ENCODE results near the gene CAMSAP1.

CAMSAP1 gene

GRCh38 chr9:135764731-135765130, 142.6 kb downstream of the CAMSAP1 start:
- Histone ChIP-seq H4K91ac (ENCODE audit: low read length) (no peak overlapping the region), H2BK15ac (ENCODE audit: low read depth, poor library complexity, severe bottlenecking) (no peak overlapping the region), H3K4ac (ENCODE audit: low read depth in 1 of 2, low read length in 2 of 2) (no peak overlapping the region), H2AK5ac (ENCODE audit: low read length, severe bottlenecking) (no peak overlapping the region), H3K14ac (ENCODE audit: low read length in 2 of 2) (no peak overlapping the region), H3K27ac (ENCODE audit: low read length, poor library complexity, severe bottlenecking) (no peak overlapping the region), H3K23ac (ENCODE audit: low read length in 2 of 2) (no peak overlapping the region), H3K4me1 (ENCODE audit: control insufficient read depth, insufficient read depth, low read depth, low read length) (no peaks in the 10 kb centered on the region), H3K79me1 (replicated peaks; ENCODE audit: low read length, poor library complexity, severe bottlenecking) (no peaks in the 10 kb centered on the region), H3K4me2 (ENCODE audit: low read length, poor library complexity, severe bottlenecking) (no peak overlapping the region), H2AFZ (ENCODE audit: low read depth, low read length) (no peak overlapping the region), H3K9me3 (ENCODE audit: control insufficient read depth, low read length) (peaks cover 9% of the 10 kb centered on the region), H2BK12ac (ENCODE audit: low read length in 2 of 2) (no peak overlapping the region), H3K36me3 (ENCODE audit: control insufficient read depth in 1 of 2, insufficient read depth in 2 of 2, low read depth in 1 of 2, low read length in 2 of 2) (no peaks in the 10 kb centered on the region), H4K8ac (ENCODE audit: low read length) (no peak overlapping the region), H3K9ac (ENCODE audit: low read length) (no peak overlapping the region), H3K18ac (ENCODE audit: low read depth in 1 of 2, low read length in 2 of 2) (no peak overlapping the region), H2BK120ac (ENCODE audit: low read depth, low read length) (no peak overlapping the region), H3K27me3 (ENCODE audit: control insufficient read depth in 1 of 2, insufficient read depth in 1 of 2, low read length in 2 of 2) (peaks cover 0 to 3% of the 10 kb centered on the region in 2 experiments), H3K4me3 (ENCODE audit: insufficient read depth in 1 of 2, low read depth in 1 of 2, low read length in 2 of 2) (no peak overlapping the region), H2BK5ac (ENCODE audit: low read depth, low read length, poor library complexity, severe bottlenecking) (no peak overlapping the region)
- 92% methylated on average over 19 of the region's 19 CpGs for WGBS
- DNase-seq, result no peak

- H2BK120ac ChIP-seq (ENCODE audit: low read depth, low read length), result no peak overlapping the region
- no peak overlapping the region for H3K4me3 ChIP-seq (ENCODE audit: insufficient read depth in 1 of 2, low read depth in 1 of 2, low read length in 2 of 2)
- no peak overlapping the region for H4K8ac ChIP-seq (ENCODE audit: low read length)
- H3K36me3 ChIP-seq (ENCODE audit: control insufficient read depth in 1 of 2, insufficient read depth in 2 of 2, low read depth in 1 of 2, low read length in 2 of 2), result no peaks in the 10 kb centered on the region
- no peak overlapping the region for H2BK5ac ChIP-seq (ENCODE audit: low read depth, low read length, poor library complexity, severe bottlenecking)
- H3K9me3 ChIP-seq (ENCODE audit: control insufficient read depth, low read length), result peaks cover 9% of the 10 kb centered on the region
- no peak overlapping the region for H3K18ac ChIP-seq (ENCODE audit: low read depth in 1 of 2, low read length in 2 of 2)
- no peak for DNase-seq
- no peak overlapping the region for H2AK5ac ChIP-seq (ENCODE audit: low read length, severe bottlenecking)
- H3K23ac ChIP-seq (ENCODE audit: low read length in 2 of 2), result no peak overlapping the region
- no peak overlapping the region for H3K4ac ChIP-seq (ENCODE audit: low read depth in 1 of 2, low read length in 2 of 2)
- H2BK15ac ChIP-seq (ENCODE audit: low read depth, poor library complexity, severe bottlenecking), result no peak overlapping the region
- H3K9ac ChIP-seq (ENCODE audit: low read length), result no peak overlapping the region
- no peak overlapping the region for H2AFZ ChIP-seq (ENCODE audit: low read depth, low read length)
- no peaks in the 10 kb centered on the region for H3K4me1 ChIP-seq (ENCODE audit: control insufficient read depth, insufficient read depth, low read depth, low read length)
- H4K91ac ChIP-seq (ENCODE audit: low read length), result no peak overlapping the region
- WGBS, result 87% methylated on average over 24 of the region's 24 CpGs
- no peaks in the 10 kb centered on the region for H3K79me1 ChIP-seq (replicated peaks; ENCODE audit: low read length, poor library complexity, severe bottlenecking)
- no peak overlapping the region for H3K4me2 ChIP-seq (ENCODE audit: low read length, poor library complexity, severe bottlenecking)
- H2BK12ac ChIP-seq (ENCODE audit: low read length in 2 of 2), result no peak overlapping the region
- H3K27me3 ChIP-seq (ENCODE audit: control insufficient read depth in 1 of 2, insufficient read depth in 1 of 2, low read length in 2 of 2), result peaks cover 0 to 3% of the 10 kb centered on the region in 2 experiments
- no peak overlapping the region for H3K14ac ChIP-seq (ENCODE audit: low read length in 2 of 2)
- H3K27ac ChIP-seq (ENCODE audit: low read length, poor library complexity, severe bottlenecking), result no peak overlapping the region
Observed at GRCh38 chr9:135763716-135764446, 143.5 kb downstream of the CAMSAP1 start.

DNA sequence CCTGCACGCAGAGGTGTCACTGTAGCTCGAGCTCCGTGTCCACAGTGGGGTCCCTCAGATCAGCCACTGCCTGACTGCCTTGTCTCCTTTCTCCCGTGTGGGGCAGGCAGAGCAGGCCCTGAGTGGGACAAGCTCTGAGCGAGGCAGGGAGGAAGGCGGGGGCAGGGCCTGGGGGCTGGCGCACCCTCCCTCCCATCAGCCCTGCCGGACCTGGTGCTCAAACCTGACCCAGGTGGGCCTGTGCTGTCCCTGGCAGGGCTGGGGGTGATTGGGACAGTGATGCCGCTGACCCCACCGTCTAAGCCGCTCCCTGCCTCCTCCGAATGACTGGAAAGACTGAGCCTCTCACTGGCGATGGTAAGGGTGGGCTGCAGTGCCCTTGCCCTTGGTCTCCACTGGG, 144.4 kb downstream of the CAMSAP1 start:
- Histone ChIP-seq H3K14ac (ENCODE audit: low read length in 2 of 2) (no peak overlapping the region), H3K4ac (ENCODE audit: low read depth in 1 of 2, low read length in 2 of 2) (no peak overlapping the region), H2BK120ac (ENCODE audit: low read depth, low read length) (no peak overlapping the region), H3K18ac (ENCODE audit: low read depth in 1 of 2, low read length in 2 of 2) (no peak overlapping the region), H2BK5ac (ENCODE audit: low read depth, low read length, poor library complexity, severe bottlenecking) (no peak overlapping the region), H3K23ac (ENCODE audit: low read length in 2 of 2) (no peak overlapping the region), H3K36me3 (ENCODE audit: control insufficient read depth in 1 of 2, insufficient read depth in 2 of 2, low read depth in 1 of 2, low read length in 2 of 2) (no peaks in the 10 kb centered on the region), H3K4me2 (ENCODE audit: low read length, poor library complexity, severe bottlenecking) (no peak overlapping the region), H2BK15ac (ENCODE audit: low read depth, poor library complexity, severe bottlenecking) (no peak overlapping the region), H4K8ac (ENCODE audit: low read length) (no peak overlapping the region), H3K9me3 (ENCODE audit: control insufficient read depth, low read length) (peaks cover 9% of the 10 kb centered on the region), H2AFZ (ENCODE audit: low read depth, low read length) (no peak overlapping the region), H2AK5ac (ENCODE audit: low read length, severe bottlenecking) (no peak overlapping the region), H3K9ac (ENCODE audit: low read length) (no peak overlapping the region), H3K4me1 (ENCODE audit: control insufficient read depth, insufficient read depth, low read depth, low read length) (no peaks in the 10 kb centered on the region), H2BK12ac (ENCODE audit: low read length in 2 of 2) (no peak overlapping the region), H3K27me3 (ENCODE audit: control insufficient read depth in 1 of 2, insufficient read depth in 1 of 2, low read length in 2 of 2) (peaks cover 0 to 3% of the 10 kb centered on the region in 2 experiments), H3K4me3 (ENCODE audit: insufficient read depth in 1 of 2, low read depth in 1 of 2, low read length in 2 of 2) (no peak overlapping the region), H3K79me1 (replicated peaks; ENCODE audit: low read length, poor library complexity, severe bottlenecking) (no peaks in the 10 kb centered on the region), H4K91ac (ENCODE audit: low read length) (no peak overlapping the region), H3K27ac (ENCODE audit: low read length, poor library complexity, severe bottlenecking) (no peak overlapping the region)
- DNase-seq, result no peak
- 92% methylated on average over 13 of the region's 13 CpGs for WGBS

- H4K8ac ChIP-seq (ENCODE audit: low read length), result no peak overlapping the region
- no peak overlapping the region for H2BK12ac ChIP-seq (ENCODE audit: low read length in 2 of 2)
- no peak overlapping the region for H3K4me3 ChIP-seq (ENCODE audit: insufficient read depth in 1 of 2, low read depth in 1 of 2, low read length in 2 of 2)
- H3K27me3 ChIP-seq (ENCODE audit: control insufficient read depth in 1 of 2, insufficient read depth in 1 of 2, low read length in 2 of 2), result peaks cover 0 to 3% of the 10 kb centered on the region in 2 experiments
- no peak overlapping the region for H2AFZ ChIP-seq (ENCODE audit: low read depth, low read length)
- H3K23ac ChIP-seq (ENCODE audit: low read length in 2 of 2), result no peak overlapping the region
- H4K91ac ChIP-seq (ENCODE audit: low read length), result no peak overlapping the region
- no peaks in the 10 kb centered on the region for H3K79me1 ChIP-seq (replicated peaks; ENCODE audit: low read length, poor library complexity, severe bottlenecking)
- WGBS, result 91% methylated on average over 16 of the region's 16 CpGs
- H3K4me2 ChIP-seq (ENCODE audit: low read length, poor library complexity, severe bottlenecking), result no peak overlapping the region
- H2BK5ac ChIP-seq (ENCODE audit: low read depth, low read length, poor library complexity, severe bottlenecking), result no peak overlapping the region
- H3K4ac ChIP-seq (ENCODE audit: low read depth in 1 of 2, low read length in 2 of 2), result no peak overlapping the region
- no peak overlapping the region for H3K9ac ChIP-seq (ENCODE audit: low read length)
- H3K27ac ChIP-seq (ENCODE audit: low read length, poor library complexity, severe bottlenecking), result no peak overlapping the region
- no peaks in the 10 kb centered on the region for H3K4me1 ChIP-seq (ENCODE audit: control insufficient read depth, insufficient read depth, low read depth, low read length)
- H3K14ac ChIP-seq (ENCODE audit: low read length in 2 of 2), result no peak overlapping the region
- H2AK5ac ChIP-seq (ENCODE audit: low read length, severe bottlenecking), result no peak overlapping the region
- H3K18ac ChIP-seq (ENCODE audit: low read depth in 1 of 2, low read length in 2 of 2), result no peak overlapping the region
- DNase-seq, result no peak
- no peak overlapping the region for H2BK120ac ChIP-seq (ENCODE audit: low read depth, low read length)
- no peaks in the 10 kb centered on the region for H3K36me3 ChIP-seq (ENCODE audit: control insufficient read depth in 1 of 2, insufficient read depth in 2 of 2, low read depth in 1 of 2, low read length in 2 of 2)
- no peak overlapping the region for H2BK15ac ChIP-seq (ENCODE audit: low read depth, poor library complexity, severe bottlenecking)
- peaks cover 8% of the 10 kb centered on the region for H3K9me3 ChIP-seq (ENCODE audit: control insufficient read depth, low read length)
Observed at GRCh38 chr9:135761845-135762168, 145.5 kb downstream of the CAMSAP1 start.
